Germinal center (tissue), 1 donor: ENCODE measurements around the gene COPS4.
A peak's percentile ranks its signal among the peaks of the same experiment; 100 is the strongest.
"Not testable (repeated sequence)": the region's sequence is repeated elsewhere in the genome, so short reads cannot be mapped to it uniquely, and the experiment has no call there.

Source experiments
- DNase-seq: peaks from one replicate; pipeline ENCODE4 v3.0.0; 2012; ENCODE audit warnings: mixed read lengths, low spot score

The COPS4 gene

GRCh38 chr4:83084956-83085355 lies 50.0 kb downstream of the COPS4 start:
- not testable (repeated sequence) for DNase-seq

- DNase-seq = no peak
Measured at GRCh38 chr4:83089410-83090157, 54.6 kb downstream of the COPS4 start.

- DNase-seq = no peak
Measured at GRCh38 chr4:83093060-83093640, 58.2 kb downstream of the COPS4 start.

GRCh38 chr4:83096397-83096796 lies 61.4 kb downstream of the COPS4 start:
- DNase-seq = no peak

GRCh38 chr4:83104991-83105390 lies 70.0 kb downstream of the COPS4 start:
- DNase-seq = no peak

GRCh38 chr4:83107631-83108030 lies 72.6 kb downstream of the COPS4 start:
- DNase-seq = no peak

GRCh38 chr4:83108101-83108861 lies 73.3 kb downstream of the COPS4 start:
- DNase-seq = no peak

- DNase-seq = peak; percentile 47
Measured at GRCh38 chr4:83109480-83110222, 74.7 kb downstream of the COPS4 start.

- peak; percentile 66 for DNase-seq
Measured at GRCh38 chr4:83110223-83110945, 75.4 kb downstream of the COPS4 start.

GRCh38 chr4:83110970-83111750 lies 76.2 kb downstream of the COPS4 start:
- DNase-seq = no peak

- DNase-seq = not testable (repeated sequence)
Measured at GRCh38 chr4:83111751-83112141, 76.8 kb downstream of the COPS4 start.

GRCh38 chr4:83112231-83112630 lies 77.2 kb downstream of the COPS4 start:
- peak; percentile 37 for DNase-seq

- no peak for DNase-seq
Measured at GRCh38 chr4:83112678-83113428, 77.9 kb downstream of the COPS4 start.

GRCh38 chr4:83113429-83113786 lies 78.4 kb downstream of the COPS4 start:
- DNase-seq = no peak

GRCh38 chr4:83114576-83114975 lies 79.6 kb downstream of the COPS4 start, which contains the start of gene PLAC8:
Gene PLAC8 (minus strand): TSS chr4:83114729. CDS start chr4:83107921, 6,808 bp downstream.
- no peak for DNase-seq

GRCh38 chr4:83115000-83115399 lies 80.0 kb downstream of the COPS4 start:
- no peak for DNase-seq

GRCh38 chr4:83115656-83116285 lies 80.8 kb downstream of the COPS4 start:
- no peak for DNase-seq

GRCh38 chr4:83118869-83119268 lies 83.9 kb downstream of the COPS4 start:
- DNase-seq = no peak

GRCh38 chr4:83121246-83121645 lies 86.3 kb downstream of the COPS4 start:
- DNase-seq = no peak
